Endometrial microvascular endothelial cells (primary cell): ENCODE measurements around the gene TNFRSF19. TPM values are rescaled to one million over a fixed set of nuclear protein-coding genes. Genes with fewer than 3 reads are reported as not detected.

Experiments
- in situ Hi-C: cut with HindIII; loops from 2 replicates; pipeline ENCODE4 v1.10.0; 2017; ENCODE audit warnings: low sequenced_read_pairs, low pct_unique_long_range_greater_than_20kb; ENCODE audit errors: inconsistent ontology term
- total RNA-seq: library from RNA; depleted of rRNA; stranded (reverse); fragments of >200 nt; gene quantifications from one replicate; pipeline ENCODE4 v1.2.3, GENCODE V29; 2015; ENCODE audit errors: inconsistent ontology term

The TNFRSF19 gene
- total RNA-seq, 1 donor from 2014 or later, result 0.46 TPM

DNA sequence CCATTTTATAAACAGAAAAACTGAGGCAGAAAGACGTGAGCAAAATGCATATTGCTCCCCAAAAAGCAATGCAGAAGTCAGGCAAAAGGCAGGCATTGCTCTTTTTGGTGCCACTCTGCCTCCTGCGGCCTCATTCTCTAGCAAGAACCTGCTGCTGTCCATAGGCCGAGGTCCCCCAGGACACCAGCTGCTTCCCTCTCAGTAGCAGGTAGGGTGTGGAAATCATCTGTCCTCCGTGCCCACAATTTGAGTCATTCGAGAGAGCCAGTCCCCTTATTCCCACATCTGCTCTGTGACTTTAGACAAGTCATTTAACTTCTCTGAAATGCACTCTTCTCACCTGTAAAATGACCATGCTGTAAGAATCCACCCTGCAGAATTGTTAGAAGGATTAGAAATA, 50.0 kb downstream of the TNFRSF19 start:
- in situ Hi-C loops, result no loop called here

DNA sequence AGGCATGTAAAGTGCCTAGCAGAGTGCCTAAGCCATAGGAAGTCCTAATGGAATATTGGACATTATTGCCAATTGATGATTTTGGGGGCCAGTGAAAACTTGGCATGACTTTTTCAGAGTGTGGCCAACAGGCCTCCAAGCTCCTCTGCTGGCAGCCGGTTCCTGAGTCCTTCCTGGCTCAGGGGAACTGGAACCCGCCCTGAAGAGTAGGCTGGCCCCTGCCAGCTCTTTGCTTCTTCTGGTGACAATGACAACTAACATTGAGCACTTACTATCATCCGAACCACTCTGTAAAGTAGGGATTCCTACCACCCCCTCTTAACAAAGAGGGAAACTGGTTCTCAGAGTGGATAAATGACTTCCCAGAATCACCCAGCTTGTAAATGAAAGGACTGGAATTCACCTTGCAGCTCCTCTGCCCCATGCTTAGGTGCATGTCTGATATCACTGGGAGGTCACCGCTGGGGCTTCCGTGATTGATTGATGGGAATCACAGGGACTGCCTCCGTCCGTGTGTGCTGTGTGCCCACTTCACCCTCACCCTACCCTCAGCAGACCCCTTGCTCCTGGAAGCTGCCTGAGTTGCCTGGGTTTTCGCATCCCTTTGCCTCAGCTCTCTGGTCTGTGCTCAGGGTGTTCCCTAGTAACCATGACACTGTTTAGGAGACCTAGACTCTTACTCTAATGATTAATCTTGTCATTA, 50.6 kb downstream of the TNFRSF19 start:
- in situ Hi-C loops, result no loop called here

DNA sequence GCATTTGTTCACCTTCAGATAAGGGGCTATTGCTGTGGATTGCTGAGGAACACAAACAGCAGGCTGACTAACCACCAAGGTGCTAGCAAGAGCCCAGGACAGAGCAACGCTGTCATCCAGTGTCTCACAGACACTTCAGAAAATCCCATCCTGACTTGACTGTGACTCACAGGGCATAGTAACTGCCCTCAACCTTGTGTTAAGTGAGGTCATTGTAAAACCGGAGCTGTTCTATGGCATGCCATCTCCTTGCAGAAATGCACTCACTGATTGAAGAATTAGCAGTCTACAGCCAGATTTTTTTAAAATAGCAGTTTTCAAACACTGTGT, 51.1 kb downstream of the TNFRSF19 start:
- in situ Hi-C loops, result no loop called here

DNA sequence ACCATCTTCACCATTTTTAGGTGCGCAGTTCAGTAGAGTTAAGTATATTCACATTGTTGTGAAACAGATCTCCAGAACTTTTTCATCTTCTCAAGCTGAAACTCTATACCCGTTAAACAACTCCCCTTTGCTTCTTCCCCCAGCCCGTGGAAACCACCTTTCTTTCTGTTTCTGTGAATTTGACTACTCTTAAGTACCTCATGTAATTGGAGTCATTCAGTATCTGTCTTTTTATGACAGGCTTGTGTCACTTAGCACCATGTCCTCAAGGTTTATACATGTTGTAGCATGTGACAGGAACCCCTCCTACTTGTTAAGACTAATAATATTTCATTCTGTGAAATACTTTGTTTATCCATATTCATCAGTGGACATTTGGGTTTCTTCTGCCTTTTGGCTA, 52.8 kb downstream of the TNFRSF19 start:
- in situ Hi-C loops, result no loop called here

DNA sequence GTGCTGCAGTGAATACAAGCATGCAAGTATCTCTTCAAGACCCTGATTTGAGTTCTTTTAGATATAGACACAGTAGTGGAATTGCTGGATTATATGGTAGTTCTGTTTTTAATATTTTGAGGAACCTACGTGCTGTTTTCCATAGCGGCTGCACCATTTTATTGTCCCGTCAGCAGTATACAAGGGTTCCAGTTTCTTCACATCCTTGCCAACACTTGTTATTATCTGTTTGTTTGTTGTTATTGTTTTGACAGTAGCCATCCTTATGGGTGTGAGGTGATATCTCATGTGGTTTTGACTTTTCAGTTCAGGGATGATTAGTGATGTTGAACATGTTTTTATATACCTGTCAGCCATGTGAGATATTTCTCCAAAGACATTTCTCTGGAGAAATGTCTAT, 53.2 kb downstream of the TNFRSF19 start:
- in situ Hi-C loops, result no loop called here

DNA sequence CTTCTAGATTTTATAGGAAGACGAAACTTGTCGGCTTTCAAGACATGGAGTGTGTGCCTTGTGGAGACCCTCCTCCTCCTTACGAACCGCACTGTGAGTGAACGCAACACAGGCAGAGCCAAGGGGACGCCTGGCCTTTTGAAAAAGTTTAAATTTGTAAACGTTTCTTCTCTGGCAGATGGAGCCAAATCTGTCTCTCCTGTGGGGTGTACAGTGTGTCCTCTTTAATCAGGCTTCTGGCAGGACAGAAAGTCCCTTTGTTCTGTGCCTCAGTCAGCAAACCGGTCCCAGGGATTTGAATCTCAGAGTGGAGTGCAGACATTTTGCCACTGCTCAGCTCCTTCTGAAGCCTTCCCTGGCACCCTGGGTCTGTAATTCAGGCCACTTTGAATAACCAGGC, 56.5 kb downstream of the TNFRSF19 start:
- in situ Hi-C loops, result no loop called here

DNA sequence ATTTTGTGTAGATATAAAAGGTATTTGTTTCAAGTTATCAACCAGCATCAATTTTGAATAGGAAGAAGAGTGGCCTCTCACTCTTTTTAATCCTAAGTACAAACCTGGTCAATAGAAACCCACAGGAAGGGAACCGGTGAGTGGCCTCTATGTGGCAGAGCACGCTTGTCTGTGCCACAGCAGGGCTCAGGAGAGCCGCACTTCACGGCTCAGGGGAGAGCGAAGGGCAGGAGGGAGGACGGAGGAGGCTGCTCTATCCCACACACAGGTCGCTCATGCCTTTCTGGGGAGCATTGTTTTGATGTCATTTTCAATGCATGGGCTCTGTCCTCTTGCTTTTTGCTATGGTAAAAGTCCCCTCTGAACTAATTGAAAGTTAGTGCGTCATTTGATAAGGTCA, 57.2 kb downstream of the TNFRSF19 start:
- in situ Hi-C loops, result no loop called here

DNA sequence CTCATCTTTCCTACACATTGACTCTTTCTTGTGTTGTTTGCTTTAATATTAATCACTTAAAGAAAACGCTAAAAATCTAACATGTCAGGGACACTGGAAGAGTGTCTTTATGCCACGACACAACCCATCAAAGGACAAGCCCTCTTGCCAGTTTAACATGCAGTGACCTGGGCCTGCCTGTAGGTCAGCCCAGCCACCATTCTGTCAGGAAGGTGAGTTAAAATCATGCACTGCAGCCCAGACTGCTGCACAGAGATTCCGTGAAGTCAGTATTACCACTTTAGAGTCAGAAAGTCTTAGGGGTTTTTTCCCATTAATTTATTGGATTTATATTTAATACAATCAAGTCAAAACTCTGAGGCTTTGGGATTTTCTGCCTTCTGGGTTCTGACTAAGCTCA, 58.0 kb downstream of the TNFRSF19 start:
- in situ Hi-C loops, result no loop called here

DNA sequence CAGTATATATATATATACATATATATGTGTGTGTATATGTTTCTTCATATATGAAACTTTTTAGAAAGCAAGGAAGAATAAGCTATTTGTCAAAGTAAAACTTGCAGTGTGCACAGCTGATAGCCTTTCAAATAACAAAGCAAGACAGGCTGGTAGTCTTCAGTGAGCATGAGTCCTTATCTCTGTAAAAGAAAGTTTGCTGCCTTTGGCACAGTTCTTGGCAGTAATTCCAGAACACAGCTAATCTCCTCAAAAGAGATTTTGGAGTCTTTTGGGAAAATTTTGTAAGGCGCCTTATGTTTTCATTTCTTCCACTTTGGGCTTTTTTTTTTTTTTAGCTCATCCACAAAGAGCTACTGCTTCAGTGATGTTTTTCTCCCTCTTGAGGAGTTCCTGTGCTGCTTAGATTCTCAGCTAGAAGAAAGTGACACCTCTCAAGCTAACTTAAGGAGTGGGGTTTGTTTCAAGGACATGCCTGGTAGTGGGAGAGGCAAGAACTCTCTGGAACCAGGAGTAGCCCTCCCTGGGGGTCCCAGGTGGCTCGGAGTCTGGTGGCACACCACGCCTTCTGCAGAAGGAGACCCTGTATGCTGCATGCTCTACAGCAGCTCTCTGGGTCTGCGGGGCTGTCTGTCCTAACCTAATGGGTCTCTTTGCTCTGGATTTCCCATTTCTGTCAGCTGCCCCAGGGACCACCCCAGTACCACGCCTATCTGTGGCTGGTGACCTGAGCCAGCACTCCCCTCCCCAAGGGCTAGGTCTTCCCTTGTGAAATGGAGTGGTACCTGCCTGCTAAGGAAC, 58.8 kb downstream of the TNFRSF19 start:
- in situ Hi-C loops, result no loop called here

DNA sequence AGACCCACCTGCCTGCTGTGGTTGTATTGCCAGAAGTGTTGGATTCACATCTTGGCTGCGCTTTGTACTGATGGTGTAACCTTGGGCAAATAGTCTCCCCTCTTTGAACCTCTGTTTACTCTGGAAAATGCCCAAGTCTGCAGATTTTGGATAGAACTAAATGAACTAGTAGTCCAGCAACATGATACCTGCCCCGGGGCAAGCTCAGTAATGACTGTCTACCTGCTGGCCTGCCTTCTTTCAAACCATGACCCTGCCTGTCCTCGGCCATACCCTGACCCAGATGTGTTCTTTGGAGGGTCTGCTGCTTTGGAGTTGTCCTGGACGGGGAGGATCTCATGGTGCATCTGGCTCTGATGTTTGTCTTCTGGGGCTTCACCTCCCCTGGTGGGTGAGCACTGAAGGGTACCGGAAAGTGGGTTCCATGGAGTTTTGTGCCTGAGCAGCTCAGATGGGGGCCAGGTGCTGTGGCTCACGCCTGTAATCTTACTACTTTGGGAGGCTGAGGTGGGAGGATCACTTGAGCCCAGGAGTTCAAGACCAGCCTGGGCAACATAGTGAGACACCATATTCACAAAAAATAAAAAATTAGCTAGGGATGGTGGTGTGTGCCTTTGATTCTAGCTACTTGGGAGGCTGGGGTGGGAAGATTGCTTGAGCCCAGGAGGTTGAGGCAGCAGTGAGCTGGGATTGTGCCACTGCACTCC, 59.5 kb downstream of the TNFRSF19 start:
- in situ Hi-C loops, result no loop called here

DNA sequence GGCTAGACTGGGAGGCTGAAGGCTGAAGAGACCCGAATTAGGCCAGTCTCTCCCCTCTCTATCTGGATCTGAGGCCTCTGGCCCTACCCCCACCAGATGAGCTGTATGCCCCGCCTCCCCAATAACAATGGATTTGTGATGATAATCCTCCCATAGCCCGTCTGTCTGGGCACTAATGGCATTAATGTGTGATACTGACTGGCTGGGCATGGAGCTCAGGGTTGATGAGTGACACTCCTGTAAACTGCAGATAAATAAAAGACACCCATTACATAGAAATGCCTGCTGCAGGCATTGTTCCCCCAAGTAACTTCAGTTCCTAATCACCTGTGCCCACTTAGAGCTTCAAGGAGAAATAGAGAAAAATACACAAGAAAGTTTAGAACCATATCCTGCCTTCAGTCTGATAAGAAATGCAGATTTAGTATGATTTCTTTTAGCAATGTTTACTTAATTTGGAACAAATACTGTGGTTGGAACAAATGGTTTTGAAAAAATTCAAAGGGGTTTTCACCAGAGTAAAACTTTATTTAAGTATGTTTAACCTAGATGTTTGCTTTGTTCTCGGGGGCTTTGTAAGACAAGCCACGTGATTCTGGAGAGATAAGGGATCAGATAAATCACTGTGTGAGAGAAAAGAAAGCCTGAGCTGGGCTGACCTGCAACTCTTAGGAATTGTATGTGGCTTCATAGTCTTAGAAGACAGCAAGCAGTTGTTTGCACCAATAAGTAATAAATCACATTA, 60.3 kb downstream of the TNFRSF19 start:
- in situ Hi-C loops, result no loop called here

DNA sequence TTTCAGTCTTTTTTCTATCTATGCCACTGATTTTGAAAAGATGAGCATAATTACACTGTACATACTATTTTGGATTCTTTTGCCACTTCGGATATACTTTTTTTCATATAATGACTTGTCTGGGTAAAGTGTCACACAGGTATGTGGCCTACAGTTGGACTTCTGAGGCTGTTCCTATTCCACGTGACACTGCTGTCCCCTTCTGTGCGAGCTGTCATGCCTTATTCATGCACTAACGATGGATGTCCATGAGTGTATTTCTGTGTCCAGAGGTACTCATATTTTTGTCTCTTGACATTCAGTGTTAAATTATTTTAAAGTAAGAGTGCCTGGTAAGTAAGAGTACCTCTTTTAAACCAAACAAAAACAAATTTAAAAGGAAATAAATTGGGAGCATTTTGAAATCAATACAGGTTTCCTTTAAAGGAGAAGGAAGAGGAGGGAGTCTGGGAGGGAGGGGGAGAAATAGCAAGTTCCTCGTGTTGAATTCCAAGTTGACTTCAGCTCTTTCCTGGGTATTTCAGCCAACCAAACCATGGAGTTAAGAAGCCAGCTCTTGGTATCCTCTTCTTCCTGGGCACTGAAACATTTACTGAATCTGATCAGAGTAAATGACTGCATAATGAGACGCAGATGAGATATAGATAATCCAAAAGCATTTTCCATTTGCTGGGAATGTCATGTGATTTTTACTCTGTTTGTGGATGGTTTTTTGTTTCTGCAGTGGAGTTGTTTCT, 61.3 kb downstream of the TNFRSF19 start:
- in situ Hi-C loops, result no loop called here

DNA sequence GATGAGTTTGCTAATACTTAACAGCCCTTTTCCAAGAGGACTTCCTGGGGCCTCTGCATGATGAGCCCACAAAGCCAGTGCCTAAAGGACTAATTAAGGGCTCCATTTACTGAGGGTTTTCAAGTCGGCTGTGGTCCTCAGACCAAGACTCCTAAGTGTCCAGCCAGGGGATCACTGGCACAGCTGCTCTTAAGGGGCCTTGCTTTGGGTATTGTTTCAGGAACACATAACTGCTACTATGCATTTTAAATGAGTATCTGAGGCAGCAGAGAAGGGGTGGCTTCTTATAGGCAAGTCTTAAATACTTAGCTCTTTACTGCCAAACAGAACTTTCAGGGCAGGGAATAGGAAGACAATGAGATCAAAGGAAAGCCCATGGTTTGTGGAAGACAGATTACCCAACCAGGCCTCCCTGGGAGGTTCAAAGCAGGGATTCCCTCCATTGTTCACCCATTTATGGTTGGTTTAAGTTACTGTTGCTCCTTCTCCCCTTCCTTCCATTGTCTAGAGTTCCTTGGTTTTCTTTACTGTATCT, 61.9 kb downstream of the TNFRSF19 start:
- in situ Hi-C loops, result no loop called here

DNA sequence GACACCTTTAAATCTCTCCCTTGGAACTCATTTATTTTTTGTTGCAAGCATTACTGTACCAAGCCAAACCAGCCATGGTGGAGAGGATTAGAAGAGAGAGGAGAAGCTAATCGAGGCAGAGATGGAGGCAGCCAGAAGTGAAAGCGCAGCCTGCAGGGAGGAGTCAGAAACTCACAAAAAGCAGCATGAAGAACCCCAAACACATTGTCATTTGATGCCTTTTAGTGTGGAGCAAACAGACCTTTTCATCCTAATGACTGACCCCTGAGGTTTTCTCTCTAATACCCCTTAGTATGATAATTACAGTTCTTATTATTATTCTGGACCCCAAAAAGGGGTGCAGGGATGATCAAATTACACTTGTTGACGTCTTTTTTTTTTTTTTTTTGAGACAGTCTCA, 62.5 kb downstream of the TNFRSF19 start:
- in situ Hi-C loops, result no loop called here

DNA sequence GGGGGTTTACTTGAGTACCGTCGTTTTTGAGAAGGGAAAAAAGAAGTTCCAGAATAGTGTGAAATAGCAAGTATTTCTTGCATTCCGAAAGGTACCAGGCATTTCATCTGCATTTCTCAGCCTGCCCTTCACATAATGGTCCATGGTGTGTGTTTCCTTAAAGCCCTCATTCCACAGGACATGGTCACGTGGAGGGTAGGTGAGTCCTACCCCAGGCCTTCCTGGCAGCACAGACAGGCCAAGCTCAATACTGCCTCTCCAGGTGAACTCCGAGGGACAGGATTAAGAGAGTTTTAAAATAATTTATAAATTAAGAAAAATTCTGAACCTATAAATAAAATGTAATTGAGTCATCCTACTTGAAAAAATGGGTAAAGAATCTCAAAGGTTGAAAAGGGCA, 64.7 kb downstream of the TNFRSF19 start:
- in situ Hi-C loops, result no loop called here

DNA sequence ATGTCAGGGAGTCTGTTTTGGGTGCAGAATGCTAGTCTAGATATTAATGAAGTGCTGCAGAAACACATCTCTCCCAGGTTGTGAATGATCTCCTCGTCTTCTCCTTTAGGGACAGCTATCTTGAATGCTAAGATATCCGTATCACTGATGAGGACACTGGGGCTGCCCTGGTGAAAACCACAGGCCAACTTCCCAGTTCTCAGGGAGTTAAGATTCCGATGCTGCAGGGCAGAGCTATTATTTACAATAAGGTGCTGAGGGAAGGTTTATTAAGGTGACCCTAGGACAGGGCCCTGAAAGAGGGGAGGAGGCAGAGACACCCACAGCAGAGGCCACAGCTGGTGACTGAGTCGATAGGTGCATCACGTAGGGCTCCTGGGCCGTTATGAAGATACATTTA, 66.1 kb downstream of the TNFRSF19 start:
- in situ Hi-C loops, result no loop called here

DNA sequence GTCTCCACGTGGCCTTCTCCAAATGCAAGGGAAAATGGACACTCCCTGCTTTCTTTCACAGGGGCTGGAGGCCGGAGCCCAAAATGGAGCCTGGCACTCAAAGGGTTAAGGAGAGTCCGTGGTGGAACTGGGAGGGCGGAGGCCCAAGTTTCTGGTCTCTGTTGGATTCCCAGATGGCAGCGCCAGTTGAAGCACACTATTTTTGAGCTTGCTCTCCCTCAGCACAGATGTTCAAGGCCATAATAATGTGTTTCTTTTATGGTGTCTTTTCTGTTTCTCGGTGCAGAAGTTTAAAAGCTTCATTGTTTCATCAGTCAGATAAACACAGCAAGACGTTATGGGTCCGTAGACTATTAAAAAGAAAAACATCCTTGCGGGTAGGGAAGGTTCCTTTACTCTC, 67.6 kb downstream of the TNFRSF19 start:
- in situ Hi-C loops, result no loop called here

DNA sequence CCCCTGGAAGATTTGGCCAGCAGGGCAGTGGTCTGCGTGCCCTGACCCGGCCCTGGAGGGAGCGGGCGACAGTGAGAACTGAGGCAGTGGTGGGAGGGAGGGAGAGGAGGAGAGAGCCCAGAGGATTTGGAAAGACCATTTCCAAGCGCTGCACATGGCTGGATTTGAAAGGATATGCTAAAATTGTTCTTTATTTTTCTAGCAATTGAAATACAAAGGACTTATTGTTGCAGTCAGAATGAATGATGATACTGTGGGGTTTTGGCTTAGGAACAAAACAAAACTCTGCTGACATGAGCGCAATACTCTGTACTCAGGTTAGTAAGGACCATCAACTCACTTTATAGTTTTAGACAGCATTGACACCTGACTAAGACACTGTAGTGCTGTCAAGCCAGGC, 69.5 kb downstream of the TNFRSF19 start:
- in situ Hi-C loops, result no loop called here

DNA sequence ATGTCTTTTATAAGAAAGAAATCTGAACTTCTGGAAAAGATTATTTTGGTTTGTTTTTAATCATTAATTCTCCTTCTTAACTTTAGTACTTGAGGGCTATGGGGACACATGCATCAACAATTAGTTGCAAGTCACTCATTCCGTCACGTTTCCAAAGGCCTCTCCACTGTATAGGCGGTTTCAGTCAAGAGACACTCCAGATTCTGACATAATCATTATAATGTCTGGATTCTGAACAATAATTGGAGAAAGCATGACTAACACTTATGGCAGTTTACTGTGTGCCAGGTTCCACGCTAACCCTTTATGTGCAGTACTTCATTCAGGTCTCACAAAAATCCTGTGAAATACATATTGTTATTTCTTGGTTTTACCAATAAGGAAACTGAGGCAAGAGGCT, 71.9 kb downstream of the TNFRSF19 start:
- in situ Hi-C loops, result no loop called here
